GM21381 (cell line): Measurements from ENCODE around the gene HNRNPDL.
A peak's percentile ranks its signal among the peaks of the same experiment; 100 is the strongest.
"Not testable (repeated sequence)": the region's sequence is repeated elsewhere in the genome, so short reads cannot be mapped to it uniquely, and the experiment has no call there.

Experiments
- ATAC-seq: cut with Tn5 transposase; IDR thresholded peaks from one replicate; pipeline ENCODE4 v1.9.1; 2021; ENCODE audit warnings: mild to moderate bottlenecking, moderate library complexity; ENCODE audit not compliant: unreplicated experiment

The HNRNPDL gene

DNA sequence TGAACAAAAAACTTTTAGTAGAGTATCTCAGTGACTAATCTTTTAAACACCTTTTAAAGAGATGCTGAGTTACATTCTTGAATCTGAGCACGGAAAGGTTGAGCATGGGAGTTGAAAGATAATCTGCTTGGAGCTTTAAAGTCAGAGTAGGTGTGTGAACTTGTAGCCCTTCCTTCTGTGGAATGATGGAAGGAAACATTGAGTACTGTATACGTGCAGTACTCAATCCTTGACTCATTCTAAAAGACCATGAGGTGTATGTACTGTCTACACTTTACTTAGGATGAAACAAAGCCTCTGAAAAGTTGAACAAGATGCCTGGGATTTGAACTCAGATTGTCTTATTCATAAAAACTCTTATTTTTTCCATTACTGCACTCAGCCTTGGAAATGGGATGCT lies 3.5 kb upstream of the HNRNPDL start:
- ATAC-seq = no peak

GRCh38 chr4:82432596-82432995 lies 2.3 kb upstream of the HNRNPDL start:
- ATAC-seq = no peak

GRCh38 chr4:82431831-82432230 lies 1.6 kb upstream of the HNRNPDL start:
- ATAC-seq = no peak

GRCh38 chr4:82430964-82431745 lies 893 bp upstream of the HNRNPDL start:
- no peak for ATAC-seq

- ATAC-seq = peak; percentile 15
Observed at GRCh38 chr4:82429728-82430192, 502 bp downstream of the HNRNPDL start.

GRCh38 chr4:82428969-82429727 lies 1.1 kb downstream of the HNRNPDL start:
- peak; percentile 60 for ATAC-seq

GRCh38 chr4:82428526-82428968 lies 1.7 kb downstream of the HNRNPDL start:
- ATAC-seq = no peak

DNA sequence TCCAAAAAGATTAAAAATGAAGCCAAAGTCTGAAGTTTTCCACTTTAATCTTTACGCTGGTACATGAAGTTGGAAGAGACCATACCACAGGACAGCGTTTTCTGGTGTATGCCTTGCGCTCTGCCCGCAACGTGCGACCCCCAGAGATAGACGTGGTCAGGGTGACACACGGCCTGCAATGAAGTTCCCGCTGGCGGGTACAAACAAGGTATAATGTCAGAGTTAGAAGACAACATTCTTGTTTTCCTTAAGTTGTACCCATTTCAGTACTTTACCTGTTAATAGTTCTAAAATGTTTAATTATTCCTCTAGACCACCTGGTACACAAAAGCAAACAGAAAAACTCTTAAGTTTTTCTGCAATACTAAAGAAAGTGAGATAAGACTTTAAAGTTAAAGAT lies 4.8 kb downstream of the HNRNPDL start:
- ATAC-seq = no peak

GRCh38 chr4:82423245-82424054 lies 6.8 kb downstream of the HNRNPDL start:
- no peak for ATAC-seq

- no peak for ATAC-seq
Observed at GRCh38 chr4:82422616-82423015, 7.6 kb downstream of the HNRNPDL start.

DNA sequence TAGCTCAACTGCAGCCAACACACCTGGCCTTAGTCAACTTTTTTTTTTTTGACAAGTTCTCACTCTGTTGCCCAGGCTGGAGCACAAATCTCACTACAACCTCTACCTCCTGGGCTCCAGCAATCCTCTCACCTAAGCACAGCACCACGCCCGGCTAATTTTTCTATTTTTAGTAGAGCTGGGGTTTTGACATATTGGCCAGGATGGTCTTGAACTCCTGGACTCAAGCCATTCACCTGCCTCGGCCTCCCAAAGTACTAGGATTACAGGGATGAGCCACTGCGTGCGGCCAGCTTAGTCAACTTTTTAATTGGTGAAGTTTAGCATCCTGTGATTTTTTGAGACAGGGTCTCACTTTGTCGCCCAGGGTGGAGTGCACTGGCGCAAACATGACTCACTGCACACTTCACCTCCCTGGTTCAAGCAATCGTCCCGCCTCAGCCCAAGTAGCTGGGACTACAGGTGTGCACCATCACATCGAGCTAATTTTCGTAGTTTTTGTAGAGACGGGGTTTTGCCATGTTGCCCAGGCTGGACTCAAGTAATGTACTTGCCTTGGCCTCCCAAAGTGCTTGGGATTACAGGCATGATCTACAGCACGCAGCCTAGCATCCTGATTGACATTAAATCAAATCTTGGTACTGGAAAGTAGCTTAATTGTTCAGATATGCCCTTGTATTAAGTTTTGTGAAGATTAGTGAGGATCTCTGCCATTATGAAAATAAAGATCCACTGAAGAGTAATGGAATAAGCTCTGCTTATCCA lies 8.3 kb downstream of the HNRNPDL start:
- ATAC-seq = no peak

GRCh38 chr4:82419451-82419850 lies 10.8 kb downstream of the HNRNPDL start:
- no peak for ATAC-seq

- ATAC-seq = no peak
Observed at GRCh38 chr4:82415922-82416365, 14.3 kb downstream of the HNRNPDL start.

DNA sequence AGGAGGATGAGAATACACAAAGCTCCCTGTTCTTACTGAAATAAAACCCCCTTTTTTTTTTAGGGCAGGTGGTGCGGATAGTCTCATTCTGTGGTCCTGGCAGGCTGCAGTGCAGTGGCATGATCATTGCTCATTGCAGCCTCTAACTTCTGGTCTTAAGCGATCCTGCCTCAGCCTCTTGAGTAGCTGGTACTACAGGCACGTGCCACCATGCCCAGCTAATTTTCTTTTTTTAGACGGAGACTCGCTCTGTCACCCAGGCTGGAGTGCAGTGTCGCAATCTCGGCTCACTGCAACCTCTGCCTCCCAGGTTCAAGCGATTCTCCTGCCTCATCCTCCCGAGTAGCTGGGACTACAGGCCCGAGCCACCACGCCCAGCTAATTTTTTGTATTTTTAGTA lies 15.2 kb downstream of the HNRNPDL start:
- not testable (repeated sequence) for ATAC-seq

DNA sequence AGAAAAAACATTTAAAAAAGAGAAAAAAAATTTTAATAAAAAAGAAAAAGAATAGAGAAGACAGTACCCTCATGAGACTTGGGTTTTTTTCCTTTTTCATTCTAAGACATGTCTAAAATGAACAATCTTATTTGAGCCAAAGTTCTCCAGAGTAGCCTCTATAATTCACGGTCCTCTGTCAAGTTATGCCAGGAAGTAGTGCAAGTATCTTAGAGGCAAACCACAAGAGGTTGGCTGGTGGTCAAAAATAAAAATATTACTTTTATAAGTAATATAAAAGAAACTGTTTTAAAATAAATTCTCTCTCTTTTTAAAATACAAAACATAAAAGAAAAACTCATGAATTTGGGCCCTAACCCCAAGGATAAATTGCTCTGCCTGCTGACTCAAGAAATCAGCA lies 26.5 kb downstream of the HNRNPDL start:
- ATAC-seq = no peak

GRCh38 chr4:82402196-82402775 lies 28.0 kb downstream of the HNRNPDL start:
- ATAC-seq = no peak

- no peak for ATAC-seq
Observed at GRCh38 chr4:82401600-82401999, 28.7 kb downstream of the HNRNPDL start.

DNA sequence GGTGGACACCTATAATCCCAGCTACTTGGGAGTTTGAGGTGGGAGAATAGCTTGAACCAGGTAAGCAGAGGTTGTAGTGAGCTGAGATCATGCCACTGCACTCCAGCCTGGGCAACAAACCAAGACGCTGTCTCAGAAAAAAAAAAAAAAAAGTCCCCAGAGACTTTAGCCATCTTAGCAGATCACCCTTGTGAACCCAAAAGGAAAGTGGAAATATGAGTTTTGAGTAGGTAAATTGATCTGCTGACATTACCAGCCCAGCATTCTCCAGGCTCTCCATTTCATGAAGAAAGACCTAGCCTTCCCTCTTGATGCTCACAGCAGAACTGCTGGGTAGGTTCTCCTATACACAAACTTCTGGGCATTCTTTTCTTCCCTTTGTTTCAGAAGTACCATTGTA lies 32.0 kb downstream of the HNRNPDL start:
- ATAC-seq = no peak

GRCh38 chr4:82397527-82397926 lies 32.7 kb downstream of the HNRNPDL start:
- ATAC-seq = no peak

DNA sequence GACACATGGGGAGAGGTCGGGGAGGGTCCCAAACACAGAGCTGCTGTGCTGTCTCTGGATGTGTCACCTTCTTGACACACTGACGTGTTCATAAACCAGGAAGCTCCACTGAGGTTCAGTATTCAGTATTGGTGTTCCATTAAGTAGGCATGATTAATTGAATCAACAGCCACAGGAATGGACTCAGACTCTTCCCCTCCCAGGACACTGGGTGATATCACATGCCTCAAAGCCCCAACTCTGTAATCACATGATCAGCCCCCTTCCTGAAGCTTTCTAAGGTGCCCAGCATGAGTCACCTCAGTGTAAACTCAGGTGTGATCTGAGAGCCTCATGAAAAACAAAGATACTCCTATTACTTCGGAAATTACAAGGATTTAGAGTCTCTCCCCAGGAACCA lies 35.4 kb downstream of the HNRNPDL start:
- no peak for ATAC-seq
